ENCODE measurements around the gene ADAMTS9. TPM values are rescaled to one million over a fixed set of nuclear protein-coding genes. Genes with fewer than 3 reads are reported as not detected.

Gene ADAMTS9
- total RNA-seq, 1 experiment from 2014 or later, result 6.9 TPM

GRCh38 chr3:64508140-64508539, 179.7 kb downstream of the ADAMTS9 start:
- no peak overlapping the region for H3K27ac ChIP-seq
- no peak for DNase-seq
- no peak overlapping the region for H3K4me3 ChIP-seq
- H3K4me1 ChIP-seq, result no peaks in the 10 kb centered on the region
- H3K27me3 ChIP-seq, result no peaks in the 10 kb centered on the region
- H3K9me3 ChIP-seq (replicated peaks), result no peaks in the 10 kb centered on the region
- H3K36me3 ChIP-seq, result no peaks in the 10 kb centered on the region

DNA sequence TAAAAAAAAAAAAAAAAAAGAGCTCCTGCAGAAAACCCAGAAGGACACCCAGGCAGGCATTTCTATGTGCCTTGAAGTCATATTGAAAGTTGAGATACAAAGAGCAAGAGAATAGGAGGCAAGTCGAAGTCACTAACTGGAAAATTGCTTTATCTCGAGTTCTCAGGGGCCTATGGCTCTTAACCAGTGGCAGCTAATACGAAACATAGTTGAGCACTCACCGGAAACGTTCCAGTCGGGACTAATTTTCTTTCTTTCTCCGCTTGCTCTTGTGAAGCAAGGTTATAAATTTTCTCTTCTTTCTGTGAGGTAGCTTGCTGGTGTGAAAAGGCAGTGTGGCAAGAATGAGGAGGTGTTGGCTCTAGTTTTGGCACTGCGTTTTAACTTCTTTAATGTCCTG, 181.5 kb downstream of the ADAMTS9 start:
- Histone ChIP-seq H3K36me3 (no peaks in the 10 kb centered on the region), H3K4me3 (no peak overlapping the region), H3K27ac (no peak overlapping the region), H3K27me3 (no peaks in the 10 kb centered on the region), H3K9me3 (replicated peaks) (no peaks in the 10 kb centered on the region), H3K4me1 (no peaks in the 10 kb centered on the region)
- no peak for DNase-seq

DNA sequence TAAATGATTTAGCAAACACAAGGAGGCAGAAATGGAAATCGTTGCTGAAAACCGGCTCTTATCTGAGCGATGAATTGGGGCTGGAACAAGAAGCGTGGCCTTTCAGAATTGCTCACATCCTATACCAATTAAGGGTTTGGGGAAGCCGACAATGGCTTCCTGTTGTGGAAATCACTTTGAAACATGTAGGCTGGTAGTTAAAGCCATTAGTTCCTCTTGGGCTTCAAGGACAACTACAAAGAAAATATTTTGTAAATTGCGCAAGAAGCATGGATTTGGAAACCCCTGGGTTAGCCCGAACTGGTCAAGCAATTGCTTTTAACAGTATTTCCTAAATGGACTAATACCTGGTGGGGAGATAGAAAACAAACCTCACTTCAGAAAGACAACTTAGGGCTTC, 182.4 kb downstream of the ADAMTS9 start:
- no peaks in the 10 kb centered on the region for H3K9me3 ChIP-seq (replicated peaks)
- H3K4me3 ChIP-seq, result no peak overlapping the region

DNA sequence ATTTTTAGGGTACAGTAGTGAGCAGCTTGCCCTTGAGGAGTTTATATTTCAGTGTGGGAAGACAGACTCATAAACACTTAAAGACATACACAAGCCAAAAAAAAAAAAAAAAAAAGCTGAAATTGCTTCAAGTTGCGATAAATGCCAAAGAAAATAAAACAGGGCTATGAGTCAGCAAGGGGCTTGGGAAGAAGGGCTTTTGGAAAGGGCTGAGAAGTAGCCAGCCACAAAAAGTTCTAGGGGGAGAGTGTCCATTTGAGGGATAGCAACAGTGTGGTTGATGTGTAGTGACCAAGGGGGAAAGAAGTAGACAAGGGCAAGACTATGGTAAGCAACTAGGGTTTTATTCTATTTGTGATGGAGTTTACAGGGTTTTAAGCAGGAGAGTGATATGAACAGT, 185.5 kb downstream of the ADAMTS9 start:
- no peak overlapping the region for H3K27ac ChIP-seq
- H3K27me3 ChIP-seq, result no peaks in the 10 kb centered on the region
- H3K4me3 ChIP-seq, result no peak overlapping the region
- H3K9me3 ChIP-seq (replicated peaks), result no peaks in the 10 kb centered on the region
- H3K36me3 ChIP-seq, result no peaks in the 10 kb centered on the region
- DNase-seq, result no peak
- H3K4me1 ChIP-seq, result no peaks in the 10 kb centered on the region

More for the DNA sequence above, 182.4 kb downstream of the ADAMTS9 start:
- no peak for DNase-seq
- Histone ChIP-seq H3K27ac (no peak overlapping the region), H3K4me1 (no peaks in the 10 kb centered on the region), H3K27me3 (no peaks in the 10 kb centered on the region), H3K36me3 (no peaks in the 10 kb centered on the region)

GRCh38 chr3:64501298-64501906, 186.4 kb downstream of the ADAMTS9 start:
- Histone ChIP-seq H3K27ac (no peak overlapping the region), H3K36me3 (no peaks in the 10 kb centered on the region), H3K9me3 (replicated peaks) (no peaks in the 10 kb centered on the region), H3K4me1 (no peaks in the 10 kb centered on the region), H3K4me3 (no peak overlapping the region), H3K27me3 (no peaks in the 10 kb centered on the region)
- DNase-seq, result peak; percentile 8 to 40

GRCh38 chr3:64496786-64497490, 190.9 kb downstream of the ADAMTS9 start:
- no peaks in the 10 kb centered on the region for H3K27me3 ChIP-seq

DNA sequence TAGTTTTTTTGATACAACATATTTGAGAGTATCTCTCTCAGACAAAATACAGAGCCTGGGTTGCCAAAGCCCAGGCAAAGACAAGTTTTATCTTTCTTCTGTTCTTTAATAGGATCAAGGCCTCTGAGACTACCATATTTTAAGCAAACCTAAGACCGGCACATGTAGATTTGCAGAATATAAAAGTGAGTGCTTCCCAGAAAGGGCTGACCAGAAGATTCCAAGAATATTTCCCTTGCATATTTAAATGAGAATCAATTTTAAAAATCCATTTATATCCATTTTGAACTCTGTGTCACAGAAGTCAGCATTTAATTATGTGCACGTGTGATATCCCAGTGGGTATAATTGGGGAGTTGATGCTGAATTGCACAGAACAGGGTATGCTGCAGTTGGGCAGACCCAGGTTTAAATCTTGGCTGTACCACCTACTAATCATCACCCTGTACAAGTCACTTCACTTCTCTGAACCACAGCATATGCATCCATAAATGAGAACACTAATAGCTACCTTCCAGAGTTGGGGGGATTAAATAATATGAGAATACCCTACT, 191.9 kb downstream of the ADAMTS9 start:
- H3K4me1 ChIP-seq, result no peaks in the 10 kb centered on the region
- H3K36me3 ChIP-seq, result no peaks in the 10 kb centered on the region
- no peak overlapping the region for H3K4me3 ChIP-seq
- H3K9me3 ChIP-seq (replicated peaks), result no peaks in the 10 kb centered on the region
- no peak overlapping the region for H3K27ac ChIP-seq
- H3K27me3 ChIP-seq, result no peaks in the 10 kb centered on the region
- no peak for DNase-seq

More at GRCh38 chr3:64496786-64497490, 190.9 kb downstream of the ADAMTS9 start:
- H3K4me1 ChIP-seq, result no peaks in the 10 kb centered on the region
- no peak for DNase-seq
- no peak overlapping the region for H3K4me3 ChIP-seq
- H3K36me3 ChIP-seq, result no peaks in the 10 kb centered on the region
- no peak overlapping the region for H3K27ac ChIP-seq
- H3K9me3 ChIP-seq (replicated peaks), result no peaks in the 10 kb centered on the region

- no peak for DNase-seq
- H3K27me3 ChIP-seq, result no peaks in the 10 kb centered on the region
- no peaks in the 10 kb centered on the region for H3K9me3 ChIP-seq (replicated peaks)
- H3K4me3 ChIP-seq, result no peak overlapping the region
- no peak overlapping the region for H3K27ac ChIP-seq
- H3K4me1 ChIP-seq, result no peaks in the 10 kb centered on the region
- H3K36me3 ChIP-seq, result no peaks in the 10 kb centered on the region
Measured at GRCh38 chr3:64495121-64495780, 192.5 kb downstream of the ADAMTS9 start.

DNA sequence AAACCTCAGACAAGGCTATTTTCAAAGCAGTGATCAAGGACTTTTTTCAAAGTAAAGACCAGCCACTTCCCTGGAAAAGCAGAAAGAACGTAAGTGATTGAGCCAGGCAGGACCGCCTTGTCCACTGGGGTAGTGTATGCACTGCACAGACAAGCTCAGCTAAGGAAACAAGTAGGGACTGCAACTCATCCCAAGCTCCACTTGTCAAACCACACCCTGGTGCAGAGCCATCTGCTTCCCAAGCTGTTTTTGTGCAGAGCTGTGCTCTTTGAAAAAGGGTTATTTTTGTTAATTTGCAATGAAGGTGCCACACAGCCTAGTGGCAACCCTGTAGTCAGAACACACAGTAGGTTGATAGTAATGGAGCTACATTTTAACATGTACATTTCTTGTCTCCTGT, 193.3 kb downstream of the ADAMTS9 start:
- DNase-seq, result no peak
- Histone ChIP-seq H3K4me3 (no peak overlapping the region), H3K4me1 (no peaks in the 10 kb centered on the region), H3K36me3 (no peaks in the 10 kb centered on the region), H3K27ac (no peak overlapping the region), H3K27me3 (no peaks in the 10 kb centered on the region), H3K9me3 (replicated peaks) (no peaks in the 10 kb centered on the region)

DNA sequence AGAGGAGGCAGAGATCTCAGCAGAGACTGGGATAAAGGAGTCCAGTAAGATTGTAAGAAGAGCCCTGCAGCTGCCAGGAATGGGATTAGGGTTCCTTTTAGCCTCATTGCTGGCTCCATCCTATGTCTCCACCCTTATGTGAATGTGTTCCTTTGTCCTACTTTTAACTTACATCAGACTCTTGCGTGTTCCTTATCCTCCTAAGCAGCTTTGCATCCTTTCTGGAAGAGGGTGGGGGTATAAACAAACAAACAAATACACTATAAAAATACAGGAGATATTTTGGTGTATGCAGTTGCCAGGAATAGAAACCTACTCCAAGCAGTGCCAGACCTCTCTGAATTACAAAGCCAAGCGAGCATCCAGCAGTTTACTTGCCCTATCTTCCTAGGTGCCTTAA, 194.7 kb downstream of the ADAMTS9 start:
- H3K27me3 ChIP-seq, result no peaks in the 10 kb centered on the region
- no peaks in the 10 kb centered on the region for H3K9me3 ChIP-seq (replicated peaks)
- no peak overlapping the region for H3K27ac ChIP-seq
- no peak overlapping the region for H3K4me3 ChIP-seq
- H3K4me1 ChIP-seq, result no peaks in the 10 kb centered on the region
- H3K36me3 ChIP-seq, result no peaks in the 10 kb centered on the region
- DNase-seq, result peak in 1 of 2 experiments; percentile 30

GRCh38 chr3:64491843-64492242, 196.0 kb downstream of the ADAMTS9 start:
- Histone ChIP-seq H3K27ac (no peak overlapping the region), H3K36me3 (no peaks in the 10 kb centered on the region), H3K9me3 (replicated peaks) (no peaks in the 10 kb centered on the region), H3K4me1 (no peaks in the 10 kb centered on the region), H3K27me3 (no peaks in the 10 kb centered on the region), H3K4me3 (no peak overlapping the region)
- no peak for DNase-seq

GRCh38 chr3:64490180-64490724, 197.5 kb downstream of the ADAMTS9 start:
- DNase-seq, result no peak
- no peaks in the 10 kb centered on the region for H3K36me3 ChIP-seq
- no peak overlapping the region for H3K4me3 ChIP-seq
- H3K9me3 ChIP-seq (replicated peaks), result no peaks in the 10 kb centered on the region
- H3K4me1 ChIP-seq, result no peaks in the 10 kb centered on the region
- H3K27ac ChIP-seq, result no peak overlapping the region
- no peaks in the 10 kb centered on the region for H3K27me3 ChIP-seq

DNA sequence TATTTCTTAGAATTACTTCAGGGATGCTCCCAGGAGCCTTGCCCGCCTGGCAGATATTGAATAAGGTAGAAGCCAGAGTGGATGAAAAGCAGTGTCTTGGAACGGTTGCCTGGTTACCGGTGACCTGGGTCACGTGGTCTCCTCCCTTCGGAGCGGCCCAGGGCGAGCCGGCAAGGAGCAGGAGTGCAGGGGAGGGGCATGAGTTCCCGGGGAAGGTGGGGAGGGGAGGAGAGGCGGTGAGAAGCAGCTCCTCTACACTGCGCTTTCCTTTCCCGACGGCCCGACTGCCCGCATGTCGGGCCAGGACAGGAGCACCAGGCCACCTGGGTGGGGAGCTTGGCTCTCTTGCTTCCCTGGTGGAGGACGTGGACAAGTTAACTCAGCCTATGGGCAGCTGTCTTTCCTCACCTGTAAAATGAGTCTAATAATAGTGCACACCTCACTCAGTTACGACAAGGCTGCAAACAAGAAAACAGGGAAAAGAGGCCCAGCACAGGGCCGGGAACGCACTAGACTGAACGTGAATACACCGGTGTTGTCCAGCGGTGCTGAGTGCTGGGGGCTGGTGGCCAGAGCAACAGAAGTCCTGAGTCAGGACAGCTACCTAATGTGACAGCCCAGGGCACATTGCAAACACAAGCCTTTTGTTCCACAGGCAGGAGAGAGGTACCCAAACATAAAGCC, 198.3 kb downstream of the ADAMTS9 start:
- no peak overlapping the region for H3K27ac ChIP-seq
- peak; percentile 56 to 57 for DNase-seq

DNA sequence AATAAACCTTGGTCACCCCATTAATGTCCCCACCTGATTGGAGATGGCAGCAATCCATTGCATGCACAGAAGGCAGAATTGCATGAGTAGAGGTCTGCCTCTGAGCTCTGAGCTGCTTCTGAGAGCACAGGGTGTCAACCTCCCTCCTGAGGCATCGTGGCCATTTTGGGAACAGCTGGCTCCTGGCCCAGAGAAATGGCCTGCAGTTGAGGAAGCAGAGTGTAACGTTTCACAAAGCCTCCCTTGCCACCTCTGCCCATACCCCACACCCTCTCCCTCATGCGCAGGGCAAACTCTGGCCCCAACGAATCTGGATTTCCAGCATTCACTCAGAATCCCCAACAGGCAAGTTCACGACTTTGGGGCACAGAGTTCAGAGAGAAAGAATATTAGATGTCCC, 198.9 kb downstream of the ADAMTS9 start:
- H3K4me3 ChIP-seq, result peak overlapping the region; percentile 52
- no peaks in the 10 kb centered on the region for H3K27me3 ChIP-seq
- peak; percentile 34 to 64 for DNase-seq
- no peaks in the 10 kb centered on the region for H3K4me1 ChIP-seq
- H3K36me3 ChIP-seq, result no peaks in the 10 kb centered on the region
- no peaks in the 10 kb centered on the region for H3K9me3 ChIP-seq (replicated peaks)
- no peak overlapping the region for H3K27ac ChIP-seq

More for the DNA sequence above, 198.3 kb downstream of the ADAMTS9 start:
- H3K9me3 ChIP-seq (replicated peaks), result no peaks in the 10 kb centered on the region
- no peaks in the 10 kb centered on the region for H3K4me1 ChIP-seq
- no peaks in the 10 kb centered on the region for H3K27me3 ChIP-seq
- H3K4me3 ChIP-seq, result peak overlapping the region; percentile 52
- H3K36me3 ChIP-seq, result no peaks in the 10 kb centered on the region

Measured in SJCRH30 (cell line).